ENCODE results near the gene CTNND2. TPM values are rescaled to one million over a fixed set of nuclear protein-coding genes. Genes with fewer than 3 reads are reported as not detected.

Gene CTNND2
- total RNA-seq, 1 experiment from 2014 or later: 7.0 TPM

DNA sequence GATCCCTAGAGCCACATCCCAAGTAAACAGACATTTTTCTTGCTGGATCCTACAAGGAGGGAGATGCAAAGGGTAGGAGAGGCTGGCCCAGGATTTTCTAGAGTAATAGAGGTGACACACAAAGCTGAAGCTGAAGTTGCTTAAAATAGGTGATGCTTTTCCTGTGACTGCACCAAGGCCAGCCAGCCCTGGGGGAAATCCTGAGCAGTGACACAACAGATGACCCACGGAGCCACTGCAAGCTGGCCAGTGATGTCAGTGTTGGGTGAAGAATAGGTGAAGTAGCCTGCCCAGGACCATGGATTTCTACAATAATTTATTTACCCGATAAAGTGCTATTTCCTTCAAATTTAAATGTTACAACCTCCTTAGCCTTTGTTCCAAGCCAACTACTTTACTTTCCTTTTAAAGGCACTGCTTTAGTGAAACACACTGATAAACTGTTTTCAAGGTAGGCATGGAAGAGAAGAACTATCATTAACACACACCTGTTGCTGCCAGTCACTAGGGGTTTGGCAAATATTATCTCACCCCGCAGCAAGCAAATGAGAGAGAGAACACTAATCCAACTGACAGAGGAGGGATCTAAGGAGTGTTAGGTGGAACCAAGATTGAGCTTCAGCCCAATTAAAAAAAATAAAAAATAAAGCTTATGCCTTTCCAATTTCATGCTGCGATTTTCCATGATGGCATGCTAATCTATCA, 123.5 kb downstream of the CTNND2 start:
- no peak overlapping the region for H3K27ac Mint-ChIP-seq
- no peak overlapping the region for H3K27ac ChIP-seq (ENCODE audit: insufficient read length, low read depth, low read length)
- H4K20me1 ChIP-seq (ENCODE audit: control insufficient read depth, insufficient read depth, insufficient read length): no peaks in the 10 kb centered on the region
- no peak overlapping the region for H2AFZ ChIP-seq (ENCODE audit: low read length)
- no peak overlapping the region for H4K5ac ChIP-seq (ENCODE audit: insufficient read length, low read depth, low read length)
- no CpG with 5 or more reads among the region's 4 CpGs for WGBS (ENCODE audit: extremely low coverage, insufficient read length, low lambda C conversion rate)
- H3K9me3 ChIP-seq (ENCODE audit: control insufficient read depth, low read depth, low read length): no peaks in the 10 kb centered on the region
- H3K36me3 Mint-ChIP-seq (ENCODE audit: insufficient read depth in 1 of 3, low read depth in 3 of 3): peaks cover 0 to 13% (median 0%) of the 10 kb centered on the region in 3 experiments; a peak in 3 of 7 replicates
- no peak overlapping the region for H2AK5ac ChIP-seq (ENCODE audit: insufficient read length, low read length)
- no peaks in the 10 kb centered on the region for H3K4me1 ChIP-seq (ENCODE audit: insufficient read depth, low read length)
- H3K4me2 ChIP-seq (ENCODE audit: insufficient read depth, insufficient read length, low read length): no peak overlapping the region
- no peak overlapping the region for H2BK5ac ChIP-seq (ENCODE audit: insufficient read length, low read length)
- H3K23me2 ChIP-seq (ENCODE audit: insufficient read length, low read depth, low read length, poor library complexity, severe bottlenecking): no peaks in the 10 kb centered on the region
- no peaks in the 10 kb centered on the region for H3K27me3 Mint-ChIP-seq (ENCODE audit: low read depth)
- no peak for DNase-seq
- peaks cover 0 to 8% of the 10 kb centered on the region in 2 experiments; a peak in 1 of 4 replicates for H3K4me1 Mint-ChIP-seq
- no peak overlapping the region for H3K56ac ChIP-seq (ENCODE audit: insufficient read length, low read depth, low read length)
- no peak overlapping the region for H3K9ac ChIP-seq (ENCODE audit: extremely low read depth, insufficient read length, low read length)
- H3K23ac ChIP-seq (ENCODE audit: insufficient read length, low read depth, low read length): no peak overlapping the region
- H3K9me3 Mint-ChIP-seq: peaks cover 8 to 9% of the 10 kb centered on the region in 2 experiments; a peak in 3 of 5 replicates
- no peak overlapping the region for H3K14ac ChIP-seq (ENCODE audit: insufficient read depth, low read length)
- no peak overlapping the region for H2BK20ac ChIP-seq (ENCODE audit: low read depth, low read length, poor library complexity, severe bottlenecking)
- no peak overlapping the region for H3K4ac ChIP-seq (ENCODE audit: low read depth, low read length)
- H3K4me3 Mint-ChIP-seq: no peak overlapping the region
- no peak overlapping the region for H3T11ph ChIP-seq (ENCODE audit: low read length)
- no peaks in the 10 kb centered on the region for H3K79me1 ChIP-seq (ENCODE audit: insufficient read depth, low read depth, low read length, poor library complexity, severe bottlenecking)
- TF ChIP-seq, protein P1, sequence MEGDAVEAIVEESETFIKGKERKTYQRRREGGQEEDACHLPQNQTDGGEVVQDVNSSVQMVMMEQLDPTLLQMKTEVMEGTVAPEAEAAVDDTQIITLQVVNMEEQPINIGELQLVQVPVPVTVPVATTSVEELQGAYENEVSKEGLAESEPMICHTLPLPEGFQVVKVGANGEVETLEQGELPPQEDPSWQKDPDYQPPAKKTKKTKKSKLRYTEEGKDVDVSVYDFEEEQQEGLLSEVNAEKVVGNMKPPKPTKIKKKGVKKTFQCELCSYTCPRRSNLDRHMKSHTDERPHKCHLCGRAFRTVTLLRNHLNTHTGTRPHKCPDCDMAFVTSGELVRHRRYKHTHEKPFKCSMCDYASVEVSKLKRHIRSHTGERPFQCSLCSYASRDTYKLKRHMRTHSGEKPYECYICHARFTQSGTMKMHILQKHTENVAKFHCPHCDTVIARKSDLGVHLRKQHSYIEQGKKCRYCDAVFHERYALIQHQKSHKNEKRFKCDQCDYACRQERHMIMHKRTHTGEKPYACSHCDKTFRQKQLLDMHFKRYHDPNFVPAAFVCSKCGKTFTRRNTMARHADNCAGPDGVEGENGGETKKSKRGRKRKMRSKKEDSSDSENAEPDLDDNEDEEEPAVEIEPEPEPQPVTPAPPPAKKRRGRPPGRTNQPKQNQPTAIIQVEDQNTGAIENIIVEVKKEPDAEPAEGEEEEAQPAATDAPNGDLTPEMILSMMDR (conservative IDR thresholded peaks at IDR 0.05): no peak
- H4K91ac ChIP-seq (ENCODE audit: insufficient read length, low read depth, low read length): no peak overlapping the region
- H3K27me3 ChIP-seq (ENCODE audit: insufficient read depth, low read length): no peaks in the 10 kb centered on the region
- no peaks in the 10 kb centered on the region for H3K79me2 ChIP-seq (ENCODE audit: insufficient read depth, low read length)
- H2BK15ac ChIP-seq (ENCODE audit: low read depth, low read length): no peak overlapping the region
- H4K8ac ChIP-seq (replicated peaks; ENCODE audit: insufficient read length, low read depth, low read length): no peak overlapping the region
- H2BK12ac ChIP-seq (ENCODE audit: insufficient read length, low read depth, low read length): no peak overlapping the region
- H3K18ac ChIP-seq (ENCODE audit: insufficient read length, low read depth, low read length): no peak overlapping the region
- H2BK120ac ChIP-seq (ENCODE audit: low read depth, low read length, poor library complexity, severe bottlenecking): no peak overlapping the region
